ENCODE results near the gene PTN. TPM values are rescaled to one million over a fixed set of nuclear protein-coding genes. Genes with fewer than 3 reads are reported as not detected.

The PTN gene
- total and polyA plus RNA-seq, 12 donors = 2.1 to 14.6 (median 5.5) TPM

GRCh38 chr7:137335814-137336213, 7.7 kb downstream of the PTN start:
- Histone ChIP-seq H3K4me1 (replicated peaks in 1 of 2) (no peaks in the 10 kb centered on the region), H3K4me3 (no peak overlapping the region), H3K36me3 (replicated peaks in 1 of 2) (no peaks in the 10 kb centered on the region), H3K9me3 (replicated peaks in 1 of 3) (no peaks in the 10 kb centered on the region), H3K27me3 (no peaks in the 10 kb centered on the region), H3K27ac (no peak overlapping the region)
- 75 to 86% (median 81%) methylated on average over 4 of the region's 4 CpGs for WGBS, 4 donors
- intact Hi-C loops (cut with DNase I) = no loop called here
- DNase-seq = no peak
- TF ChIP-seq POLR2A (IDR thresholded peaks at IDR 0.05) (no peak), CTCF (IDR thresholded peaks at IDR 0.05) (no peak)

GRCh38 chr7:137331378-137331777, 12.2 kb downstream of the PTN start:
- Histone ChIP-seq H3K36me3 (replicated peaks in 1 of 2) (no peaks in the 10 kb centered on the region), H3K4me3 (no peak overlapping the region)
- WGBS, 4 donors = 75 to 86% (median 80%) methylated on average over 8 of the region's 8 CpGs

GRCh38 chr7:137329411-137329810, 14.1 kb downstream of the PTN start:
- intact Hi-C loops (cut with DNase I) = no loop called here
- 76 to 91% (median 85%) methylated on average over 1 of the region's 1 CpG for WGBS, 4 donors

More at GRCh38 chr7:137331378-137331777, 12.2 kb downstream of the PTN start:
- Histone ChIP-seq H3K9me3 (replicated peaks in 1 of 3) (no peaks in the 10 kb centered on the region), H3K27ac (no peak overlapping the region), H3K4me1 (replicated peaks in 1 of 2) (no peaks in the 10 kb centered on the region), H3K27me3 (no peaks in the 10 kb centered on the region)
- intact Hi-C loops (cut with DNase I) = no loop called here
- TF ChIP-seq POLR2A (IDR thresholded peaks at IDR 0.05) (no peak), CTCF (IDR thresholded peaks at IDR 0.05) (no peak)
- no peak for DNase-seq

GRCh38 chr7:137328373-137329120, 15.0 kb downstream of the PTN start:
- no peaks in the 10 kb centered on the region for H3K36me3 ChIP-seq (replicated peaks in 1 of 2)
- TF ChIP-seq CTCF (IDR thresholded peaks at IDR 0.05) (no peak), POLR2A (IDR thresholded peaks at IDR 0.05) (no peak)
- H3K4me3 ChIP-seq = no peak overlapping the region
- intact Hi-C loops (cut with DNase I) = no loop called here
- H3K27me3 ChIP-seq = no peaks in the 10 kb centered on the region
- no peaks in the 10 kb centered on the region for H3K4me1 ChIP-seq (replicated peaks in 1 of 2)
- 46 to 63% (median 51%) methylated on average over 5 of the region's 5 CpGs for WGBS, 4 donors
- H3K9me3 ChIP-seq (replicated peaks in 1 of 3) = no peaks in the 10 kb centered on the region
- no peak overlapping the region for H3K27ac ChIP-seq
- no peak for DNase-seq

More at GRCh38 chr7:137329411-137329810, 14.1 kb downstream of the PTN start:
- Histone ChIP-seq H3K27ac (no peak overlapping the region), H3K4me3 (no peak overlapping the region), H3K4me1 (replicated peaks in 1 of 2) (no peaks in the 10 kb centered on the region), H3K27me3 (no peaks in the 10 kb centered on the region), H3K36me3 (replicated peaks in 1 of 2) (no peaks in the 10 kb centered on the region), H3K9me3 (replicated peaks in 1 of 3) (no peaks in the 10 kb centered on the region)
- DNase-seq = no peak
- TF ChIP-seq POLR2A (IDR thresholded peaks at IDR 0.05) (no peak), CTCF (IDR thresholded peaks at IDR 0.05) (no peak)

Data from adrenal gland (tissue), 12 donors.